GM06990 (cell line): ENCODE data around the gene TCF4.

Experiments used
- DNase-seq: peaks from one replicate; pipeline ENCODE4 v3.0.0-alpha.2; 2011; ENCODE audit not compliant: insufficient read length; ENCODE audit errors: extremely low read depth
- H3K27me3 ChIP-seq: replicated peaks from 2 replicates; pipeline ENCODE4 v1.6.0; 2011; ENCODE audit warnings: low read length; ENCODE audit not compliant: control insufficient read depth, insufficient read depth
- H3K36me3 ChIP-seq: 2 replicates; pipeline ENCODE4 v1.5.1; 2011; ENCODE audit warnings: low read length; ENCODE audit not compliant: control insufficient read depth, insufficient read depth
- H3K4me3 ChIP-seq: replicated peaks from 2 replicates; pipeline ENCODE4 v1.5.1; 2011; ENCODE audit warnings: low read depth, mild to moderate bottlenecking, control low read depth, low read length
- CTCF ChIP-seq: IDR thresholded peaks from 2 replicates; pipeline ENCODE4 v1.5.1; 2011; ENCODE audit warnings: low read length, control low read depth, mild to moderate bottlenecking, inconsistent platforms; ENCODE audit not compliant: insufficient read depth, poor library complexity, severe bottlenecking

Gene TCF4

GRCh38 chr18:55353806-55354205, 234.2 kb downstream of the TCF4 start:
- no peak overlapping the region for H3K4me3 ChIP-seq
- H3K27me3 ChIP-seq: no peaks in the 10 kb centered on the region
- no peaks in the 10 kb centered on the region for H3K36me3 ChIP-seq
- no peak for TF ChIP-seq CTCF
- DNase-seq: no peak

- DNase-seq: no peak
- Histone ChIP-seq H3K27me3 (no peaks in the 10 kb centered on the region), H3K36me3 (no peaks in the 10 kb centered on the region), H3K4me3 (no peak overlapping the region)
- no peak for TF ChIP-seq CTCF
Measured at GRCh38 chr18:55353391-55353790, 234.6 kb downstream of the TCF4 start.

- Histone ChIP-seq H3K36me3 (no peaks in the 10 kb centered on the region), H3K4me3 (no peak overlapping the region), H3K27me3 (no peaks in the 10 kb centered on the region)
- no peak for TF ChIP-seq CTCF
- no peak for DNase-seq
Measured at GRCh38 chr18:55351980-55352714, 235.8 kb downstream of the TCF4 start.

GRCh38 chr18:55351241-55351691, 236.7 kb downstream of the TCF4 start:
- no peaks in the 10 kb centered on the region for H3K36me3 ChIP-seq
- DNase-seq: no peak
- no peak overlapping the region for H3K4me3 ChIP-seq

GRCh38 chr18:55349685-55350084, 238.3 kb downstream of the TCF4 start:
- no peaks in the 10 kb centered on the region for H3K27me3 ChIP-seq
- no peak overlapping the region for H3K4me3 ChIP-seq
- no peak for TF ChIP-seq CTCF
- H3K36me3 ChIP-seq: no peaks in the 10 kb centered on the region
- no peak for DNase-seq

More at GRCh38 chr18:55351241-55351691, 236.7 kb downstream of the TCF4 start:
- H3K27me3 ChIP-seq: no peaks in the 10 kb centered on the region
- no peak for TF ChIP-seq CTCF
